Measurements from ENCODE around the gene SEC62.
A peak's percentile ranks its signal among the peaks of the same experiment; 100 is the strongest.

The SEC62 gene

DNA sequence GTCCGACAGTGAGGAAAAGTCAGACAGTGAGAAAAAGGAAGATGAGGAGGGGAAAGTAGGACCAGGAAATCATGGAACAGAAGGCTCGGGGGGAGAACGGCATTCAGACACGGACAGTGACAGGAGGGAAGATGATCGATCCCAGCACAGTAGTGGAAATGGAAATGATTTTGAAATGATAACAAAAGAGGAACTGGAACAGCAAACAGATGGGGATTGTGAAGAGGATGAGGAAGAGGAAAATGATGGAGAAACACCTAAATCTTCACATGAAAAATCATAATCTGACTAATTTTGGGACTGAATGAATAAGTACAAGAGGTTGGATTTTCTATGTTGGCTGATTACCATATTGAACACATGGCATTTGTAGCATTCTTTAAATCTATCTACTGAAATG is 26.2 kb downstream of the SEC62 start:
- H2AFZ ChIP-seq (ENCODE audit: low read depth, low read length) = no peak overlapping the region
- no peak overlapping the region for H4K8ac ChIP-seq (ENCODE audit: low read length)
- H2BK5ac ChIP-seq (ENCODE audit: low read depth, low read length, poor library complexity, severe bottlenecking) = no peak overlapping the region
- H3K9ac ChIP-seq (ENCODE audit: low read length) = no peak overlapping the region
- H3K79me1 ChIP-seq (replicated peaks; ENCODE audit: low read length, poor library complexity, severe bottlenecking) = peaks cover 6% of the 10 kb centered on the region
- no peak overlapping the region for H3K4me3 ChIP-seq (ENCODE audit: insufficient read depth in 1 of 2, low read depth in 1 of 2, low read length in 2 of 2)
- WGBS = 97% methylated on average over 5 of the region's 5 CpGs
- no peaks in the 10 kb centered on the region for H3K4me1 ChIP-seq (ENCODE audit: control insufficient read depth, insufficient read depth, low read depth, low read length)
- H3K4me2 ChIP-seq (ENCODE audit: low read length, poor library complexity, severe bottlenecking) = no peak overlapping the region
- no peak overlapping the region for H2AK5ac ChIP-seq (ENCODE audit: low read length, severe bottlenecking)
- no peaks in the 10 kb centered on the region for H3K9me3 ChIP-seq (ENCODE audit: control insufficient read depth, low read length)
- no peak overlapping the region for H3K18ac ChIP-seq (ENCODE audit: low read depth in 1 of 2, low read length in 2 of 2)
- H2BK15ac ChIP-seq (ENCODE audit: low read depth, poor library complexity, severe bottlenecking) = no peak overlapping the region
- no peak overlapping the region for H3K23ac ChIP-seq (ENCODE audit: low read length in 2 of 2)
- H2BK120ac ChIP-seq (ENCODE audit: low read depth, low read length) = no peak overlapping the region
- H3K14ac ChIP-seq (ENCODE audit: low read length in 2 of 2) = no peak overlapping the region
- DNase-seq = no peak
- H2BK12ac ChIP-seq (ENCODE audit: low read length in 2 of 2) = no peak overlapping the region
- H3K36me3 ChIP-seq (ENCODE audit: control insufficient read depth in 1 of 2, insufficient read depth in 2 of 2, low read depth in 1 of 2, low read length in 2 of 2) = peaks cover 16 to 89% of the 10 kb centered on the region in 2 experiments
- H3K4ac ChIP-seq (ENCODE audit: low read depth in 1 of 2, low read length in 2 of 2) = no peak overlapping the region
- H3K27me3 ChIP-seq (ENCODE audit: control insufficient read depth in 1 of 2, insufficient read depth in 1 of 2, low read length in 2 of 2) = no peaks in the 10 kb centered on the region
- H4K91ac ChIP-seq (ENCODE audit: low read length) = no peak overlapping the region
- H3K27ac ChIP-seq (ENCODE audit: low read length, poor library complexity, severe bottlenecking) = no peak overlapping the region

- no peak overlapping the region for H3K4me3 ChIP-seq (ENCODE audit: insufficient read depth in 1 of 2, low read depth in 1 of 2, low read length in 2 of 2)
- H4K91ac ChIP-seq (ENCODE audit: low read length) = no peak overlapping the region
- no peak overlapping the region for H3K27ac ChIP-seq (ENCODE audit: low read length, poor library complexity, severe bottlenecking)
- WGBS = no CpG with 5 or more reads among the region's 3 CpGs
- H3K14ac ChIP-seq (ENCODE audit: low read length in 2 of 2) = no peak overlapping the region
- no peak overlapping the region for H2AFZ ChIP-seq (ENCODE audit: low read depth, low read length)
- no peaks in the 10 kb centered on the region for H3K4me1 ChIP-seq (ENCODE audit: control insufficient read depth, insufficient read depth, low read depth, low read length)
- H2BK5ac ChIP-seq (ENCODE audit: low read depth, low read length, poor library complexity, severe bottlenecking) = no peak overlapping the region
- H3K27me3 ChIP-seq (ENCODE audit: control insufficient read depth in 1 of 2, insufficient read depth in 1 of 2, low read length in 2 of 2) = no peaks in the 10 kb centered on the region
- no peak overlapping the region for H3K18ac ChIP-seq (ENCODE audit: low read depth in 1 of 2, low read length in 2 of 2)
- no peak for DNase-seq
- no peak overlapping the region for H4K8ac ChIP-seq (ENCODE audit: low read length)
- H2BK12ac ChIP-seq (ENCODE audit: low read length in 2 of 2) = no peak overlapping the region
- no peak overlapping the region for H3K23ac ChIP-seq (ENCODE audit: low read length in 2 of 2)
- no peak overlapping the region for H2AK5ac ChIP-seq (ENCODE audit: low read length, severe bottlenecking)
- H3K4me2 ChIP-seq (ENCODE audit: low read length, poor library complexity, severe bottlenecking) = no peak overlapping the region
- H3K4ac ChIP-seq (ENCODE audit: low read depth in 1 of 2, low read length in 2 of 2) = no peak overlapping the region
- H2BK15ac ChIP-seq (ENCODE audit: low read depth, poor library complexity, severe bottlenecking) = no peak overlapping the region
- peaks cover 6% of the 10 kb centered on the region for H3K79me1 ChIP-seq (replicated peaks; ENCODE audit: low read length, poor library complexity, severe bottlenecking)
- H3K36me3 ChIP-seq (ENCODE audit: control insufficient read depth in 1 of 2, insufficient read depth in 2 of 2, low read depth in 1 of 2, low read length in 2 of 2) = peaks cover 16 to 79% of the 10 kb centered on the region in 2 experiments
- H3K9ac ChIP-seq (ENCODE audit: low read length) = no peak overlapping the region
- no peak overlapping the region for H2BK120ac ChIP-seq (ENCODE audit: low read depth, low read length)
- H3K9me3 ChIP-seq (ENCODE audit: control insufficient read depth, low read length) = no peaks in the 10 kb centered on the region
These were observed 27.2 kb downstream of the SEC62 start for GRCh38 chr3:169993761-169994160.

DNA sequence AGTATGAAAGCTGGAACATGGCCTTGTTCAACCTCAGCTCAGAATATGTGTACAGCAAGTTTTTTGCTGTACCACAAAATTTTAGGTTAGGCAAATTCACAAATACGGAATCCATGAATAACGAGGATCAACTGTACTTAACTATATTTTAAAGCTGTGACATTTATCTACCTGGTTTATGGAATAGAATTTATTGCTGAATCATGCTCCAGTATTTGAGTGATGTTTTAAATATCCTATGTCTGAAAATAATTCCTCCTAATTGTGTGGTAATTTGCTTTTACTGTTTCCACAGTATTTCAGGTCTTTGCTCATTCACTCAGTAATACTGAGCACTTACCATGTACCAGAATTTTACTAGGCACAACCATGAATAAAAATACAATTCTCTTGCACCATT is 29.5 kb downstream of the SEC62 start:
- Histone ChIP-seq H3K14ac (ENCODE audit: low read length in 2 of 2) (no peak overlapping the region), H3K27me3 (ENCODE audit: control insufficient read depth in 1 of 2, insufficient read depth in 1 of 2, low read length in 2 of 2) (no peaks in the 10 kb centered on the region), H2BK12ac (ENCODE audit: low read length in 2 of 2) (no peak overlapping the region), H3K9ac (ENCODE audit: low read length) (no peak overlapping the region), H4K8ac (ENCODE audit: low read length) (no peak overlapping the region), H2BK5ac (ENCODE audit: low read depth, low read length, poor library complexity, severe bottlenecking) (no peak overlapping the region), H3K27ac (ENCODE audit: low read length, poor library complexity, severe bottlenecking) (no peak overlapping the region), H2AFZ (ENCODE audit: low read depth, low read length) (no peak overlapping the region), H3K4ac (ENCODE audit: low read depth in 1 of 2, low read length in 2 of 2) (no peak overlapping the region), H2AK5ac (ENCODE audit: low read length, severe bottlenecking) (no peak overlapping the region), H3K4me3 (ENCODE audit: insufficient read depth in 1 of 2, low read depth in 1 of 2, low read length in 2 of 2) (no peak overlapping the region), H2BK15ac (ENCODE audit: low read depth, poor library complexity, severe bottlenecking) (no peak overlapping the region), H3K18ac (ENCODE audit: low read depth in 1 of 2, low read length in 2 of 2) (no peak overlapping the region), H4K91ac (ENCODE audit: low read length) (no peak overlapping the region), H3K79me1 (replicated peaks; ENCODE audit: low read length, poor library complexity, severe bottlenecking) (peaks cover 6% of the 10 kb centered on the region), H3K4me2 (ENCODE audit: low read length, poor library complexity, severe bottlenecking) (no peak overlapping the region), H3K36me3 (ENCODE audit: control insufficient read depth in 1 of 2, insufficient read depth in 2 of 2, low read depth in 1 of 2, low read length in 2 of 2) (peaks cover 15 to 59% of the 10 kb centered on the region in 2 experiments), H2BK120ac (ENCODE audit: low read depth, low read length) (no peak overlapping the region), H3K23ac (ENCODE audit: low read length in 2 of 2) (no peak overlapping the region), H3K4me1 (ENCODE audit: control insufficient read depth, insufficient read depth, low read depth, low read length) (no peaks in the 10 kb centered on the region), H3K9me3 (ENCODE audit: control insufficient read depth, low read length) (no peaks in the 10 kb centered on the region)
- no CpG with 5 or more reads among the region's 2 CpGs for WGBS
- DNase-seq = no peak

DNA sequence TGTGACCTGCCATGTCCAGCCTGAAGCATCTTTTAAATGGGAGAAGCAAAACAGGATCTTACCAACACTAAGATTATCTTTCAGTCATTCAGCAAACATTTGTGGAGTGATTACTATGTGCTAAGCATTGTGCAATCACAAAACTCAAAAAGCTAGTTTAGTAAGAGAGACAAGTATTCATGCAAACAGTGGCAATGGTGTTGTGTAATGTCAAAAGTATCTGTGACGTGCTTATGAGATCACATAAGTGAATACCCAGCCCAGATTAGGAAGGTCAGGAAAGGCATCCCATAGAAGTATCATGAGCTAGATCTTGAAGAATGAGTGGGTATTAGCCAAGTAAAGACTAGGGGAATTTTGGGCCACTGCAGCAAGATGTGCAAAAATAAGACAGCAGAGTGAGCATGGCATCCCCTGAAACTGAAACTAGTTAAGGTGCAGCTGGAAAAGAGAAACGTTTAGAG is 32.1 kb downstream of the SEC62 start:
- H2BK120ac ChIP-seq (ENCODE audit: low read depth, low read length) = no peak overlapping the region
- no peaks in the 10 kb centered on the region for H3K27me3 ChIP-seq (ENCODE audit: control insufficient read depth in 1 of 2, insufficient read depth in 1 of 2, low read length in 2 of 2)
- no peak overlapping the region for H3K27ac ChIP-seq (ENCODE audit: low read length, poor library complexity, severe bottlenecking)
- H2BK5ac ChIP-seq (ENCODE audit: low read depth, low read length, poor library complexity, severe bottlenecking) = no peak overlapping the region
- H4K8ac ChIP-seq (ENCODE audit: low read length) = no peak overlapping the region
- H3K4me2 ChIP-seq (ENCODE audit: low read length, poor library complexity, severe bottlenecking) = no peak overlapping the region
- 71% methylated on average over 2 of the region's 2 CpGs for WGBS
- H2AK5ac ChIP-seq (ENCODE audit: low read length, severe bottlenecking) = no peak overlapping the region
- H3K14ac ChIP-seq (ENCODE audit: low read length in 2 of 2) = no peak overlapping the region
- H4K91ac ChIP-seq (ENCODE audit: low read length) = no peak overlapping the region
- no peak overlapping the region for H3K23ac ChIP-seq (ENCODE audit: low read length in 2 of 2)
- H3K18ac ChIP-seq (ENCODE audit: low read depth in 1 of 2, low read length in 2 of 2) = no peak overlapping the region
- H3K79me1 ChIP-seq (replicated peaks; ENCODE audit: low read length, poor library complexity, severe bottlenecking) = peaks cover 2% of the 10 kb centered on the region
- no peak overlapping the region for H2BK12ac ChIP-seq (ENCODE audit: low read length in 2 of 2)
- H3K4me1 ChIP-seq (ENCODE audit: control insufficient read depth, insufficient read depth, low read depth, low read length) = no peaks in the 10 kb centered on the region
- H2AFZ ChIP-seq (ENCODE audit: low read depth, low read length) = no peak overlapping the region
- H2BK15ac ChIP-seq (ENCODE audit: low read depth, poor library complexity, severe bottlenecking) = no peak overlapping the region
- H3K9ac ChIP-seq (ENCODE audit: low read length) = no peak overlapping the region
- no peak overlapping the region for H3K4me3 ChIP-seq (ENCODE audit: insufficient read depth in 1 of 2, low read depth in 1 of 2, low read length in 2 of 2)
- H3K4ac ChIP-seq (ENCODE audit: low read depth in 1 of 2, low read length in 2 of 2) = no peak overlapping the region
- H3K9me3 ChIP-seq (ENCODE audit: control insufficient read depth, low read length) = no peaks in the 10 kb centered on the region
- peaks cover 8 to 33% of the 10 kb centered on the region in 2 experiments for H3K36me3 ChIP-seq (ENCODE audit: control insufficient read depth in 1 of 2, insufficient read depth in 2 of 2, low read depth in 1 of 2, low read length in 2 of 2)
- peak; percentile 76 for DNase-seq

Measured in mesenchymal stem cell (in vitro differentiated cells and primary cell).